HG03280 (cell line): Measurements from ENCODE around the gene STARD13.

ENCODE experiments used
- ATAC-seq: cut with Tn5 transposase; IDR thresholded peaks from one replicate; pipeline ENCODE4 v1.9.1; 2021; ENCODE audit warnings: mild to moderate bottlenecking, moderate library complexity; ENCODE audit not compliant: unreplicated experiment

The STARD13 gene

DNA sequence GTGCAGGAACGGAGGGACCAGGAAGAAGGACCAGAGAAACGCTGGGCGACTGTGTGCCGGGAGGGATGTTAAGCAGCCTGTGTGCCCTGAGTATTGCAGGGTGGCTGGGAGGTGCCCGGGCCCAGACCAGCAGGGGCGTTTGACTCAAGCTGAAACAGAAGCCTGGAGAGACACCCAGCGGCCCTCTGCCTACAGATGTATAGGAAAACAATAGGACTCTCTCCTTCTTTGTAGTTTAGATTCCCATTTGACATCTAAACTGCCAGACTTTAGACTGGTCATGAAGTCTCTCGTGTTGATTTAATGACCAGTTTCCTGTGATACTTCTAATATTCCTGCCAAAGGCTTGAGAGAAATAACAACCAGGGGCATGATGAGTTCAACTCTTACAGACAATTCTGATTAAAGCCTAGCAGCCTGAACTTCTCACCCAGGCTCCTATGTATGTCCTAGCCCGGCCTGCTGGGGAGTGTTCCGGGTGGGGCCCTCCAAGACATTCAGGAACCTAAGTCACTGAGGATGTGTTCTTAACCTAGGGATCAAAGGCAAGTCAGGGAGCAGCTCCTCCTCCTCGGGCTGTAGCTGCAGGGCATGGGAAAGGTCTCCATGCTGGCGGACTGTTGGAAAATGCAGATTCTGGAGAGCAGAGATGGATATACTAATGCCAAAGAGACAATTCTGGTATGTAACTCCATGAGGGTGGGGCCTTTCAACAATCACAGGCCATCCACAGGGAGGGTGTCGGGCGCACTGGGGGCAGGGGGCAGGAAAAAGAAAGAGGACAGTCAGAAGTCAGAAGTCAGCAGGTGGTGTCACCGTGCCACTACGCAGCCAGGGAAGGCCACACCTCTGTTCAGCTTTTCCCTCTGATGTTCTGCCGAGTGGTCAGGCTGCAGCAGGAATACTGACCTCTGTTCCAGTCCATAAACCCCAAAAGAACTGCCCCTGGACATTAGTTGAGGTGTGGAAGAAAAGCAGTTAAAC, 131.8 kb downstream of the STARD13 start:
- no peak for ATAC-seq

DNA sequence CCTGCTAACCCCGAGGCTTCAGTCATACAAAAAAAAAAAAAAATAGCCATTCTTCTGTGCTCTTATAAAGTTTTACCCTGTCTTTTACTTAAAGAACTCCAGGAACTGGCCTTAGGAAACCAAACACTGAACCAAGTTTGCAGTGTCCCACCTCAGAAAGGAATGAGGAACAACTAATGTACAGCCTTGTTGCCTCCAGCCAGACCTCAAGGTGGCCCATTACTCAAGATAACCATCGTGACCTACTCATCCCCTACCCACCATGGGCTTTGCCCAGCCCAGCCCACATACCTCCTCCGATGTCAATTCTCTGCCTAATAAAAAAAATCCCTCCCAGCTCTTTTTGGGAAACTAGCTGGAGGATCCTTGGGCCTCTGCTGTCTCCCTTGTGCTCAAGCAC, 133.2 kb downstream of the STARD13 start:
- ATAC-seq = no peak

- no peak for ATAC-seq
These were observed 134.9 kb downstream of the STARD13 start for GRCh38 chr13:33150662-33151061.

DNA sequence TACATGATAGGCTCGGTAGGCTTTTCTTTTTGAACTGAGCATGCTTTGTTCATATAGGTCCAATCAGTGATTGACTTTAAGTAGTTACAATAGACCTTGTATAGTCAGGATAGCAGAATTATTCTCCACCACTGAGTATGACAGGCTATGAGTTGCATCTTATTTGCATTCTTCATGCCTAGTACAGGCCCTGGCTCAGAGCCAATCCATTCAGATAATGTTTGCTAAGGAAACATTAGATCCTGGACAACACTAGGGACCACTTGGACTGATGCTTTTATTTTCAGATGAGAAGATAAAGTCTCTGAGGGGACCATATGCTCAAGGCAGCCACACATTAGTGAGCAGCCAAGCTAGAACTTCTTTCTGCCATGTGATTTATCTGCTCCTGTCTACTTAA, 135.4 kb downstream of the STARD13 start:
- ATAC-seq = no peak

- no peak for ATAC-seq
These were observed 137.7 kb downstream of the STARD13 start for GRCh38 chr13:33147832-33148231.

DNA sequence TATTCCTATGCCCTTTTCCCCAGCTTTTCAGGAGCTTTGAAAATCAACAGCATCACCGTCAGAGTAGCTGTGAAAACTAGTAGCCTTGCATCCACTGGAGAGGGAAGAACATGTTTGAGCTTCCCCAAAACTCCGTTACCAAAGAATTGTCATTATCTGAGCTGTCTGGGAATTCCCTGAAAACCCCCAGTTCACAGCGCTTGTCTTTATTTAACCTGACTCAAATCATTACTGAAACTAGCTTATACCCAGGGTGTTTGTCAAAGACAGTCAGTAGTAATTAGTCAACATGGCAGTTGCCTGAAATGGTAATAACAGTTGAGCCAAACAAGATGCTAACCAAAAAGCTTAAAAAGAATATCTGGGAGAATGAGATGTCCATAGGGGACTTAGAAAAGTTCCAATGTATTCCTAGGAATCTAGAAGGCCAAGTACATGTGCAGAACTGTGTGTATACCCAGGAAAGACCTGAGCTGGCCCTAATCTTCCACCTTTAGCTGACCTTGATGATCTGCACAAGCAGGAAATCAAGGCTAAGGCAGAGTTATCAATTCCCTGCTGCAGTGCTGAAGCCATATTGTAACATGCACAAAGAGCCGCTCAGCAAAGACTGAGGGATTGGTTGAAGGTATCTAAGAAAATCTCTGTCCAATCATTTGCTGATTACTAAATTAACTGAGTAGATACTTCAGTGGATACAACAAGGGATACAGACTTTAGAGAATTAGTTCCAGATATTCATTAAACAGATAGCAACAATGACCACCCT, 138.5 kb downstream of the STARD13 start:
- peak; percentile 81 for ATAC-seq

DNA sequence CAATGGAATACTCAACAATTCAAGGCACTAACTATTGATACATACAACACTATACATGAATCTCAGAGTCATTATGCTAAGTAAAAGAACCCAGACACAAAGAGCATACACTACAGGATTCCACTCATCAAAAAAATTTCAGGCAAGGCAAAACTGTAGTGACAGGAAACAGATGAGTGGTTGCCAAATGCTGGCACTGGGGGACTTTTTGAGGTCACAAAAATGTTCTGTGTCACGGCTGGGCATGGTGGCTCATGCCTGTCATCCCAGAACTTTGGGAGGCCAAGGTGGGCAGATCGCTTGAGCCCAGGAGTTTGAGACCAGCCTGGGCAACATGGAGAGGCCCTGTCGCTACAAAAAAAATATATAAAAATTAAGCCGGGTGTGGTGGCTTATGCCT, 139.9 kb downstream of the STARD13 start:
- ATAC-seq = no peak

DNA sequence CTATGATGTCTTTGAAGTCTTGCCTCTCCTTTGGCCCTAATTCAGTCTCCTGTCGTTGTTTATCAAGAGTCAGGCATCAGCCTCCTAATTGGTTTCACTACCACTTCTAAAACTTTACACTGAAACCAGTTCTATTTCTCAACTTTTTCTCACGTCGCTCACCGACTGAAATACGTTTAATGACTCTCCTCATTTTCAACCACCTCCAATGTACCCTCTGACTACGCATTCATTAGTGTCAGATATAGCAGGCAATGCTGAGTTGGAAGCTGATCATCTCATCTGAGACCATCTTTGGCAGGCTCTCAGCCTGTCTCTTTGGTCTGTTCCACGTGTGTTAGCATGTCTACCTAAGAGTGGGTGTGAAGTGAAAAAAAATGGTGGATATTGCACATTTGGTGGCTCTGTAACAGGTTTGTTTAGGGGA, 141.2 kb downstream of the STARD13 start:
- no peak for ATAC-seq

- ATAC-seq = no peak
These were observed 145.6 kb downstream of the STARD13 start for GRCh38 chr13:33139780-33140535.

GRCh38 chr13:33139184-33139583, 146.4 kb downstream of the STARD13 start:
- ATAC-seq = no peak

GRCh38 chr13:33138441-33138840, 147.1 kb downstream of the STARD13 start:
- no peak for ATAC-seq

- ATAC-seq = no peak
These were observed 147.8 kb downstream of the STARD13 start for GRCh38 chr13:33137721-33138120.

- ATAC-seq = no peak
These were observed 150.5 kb downstream of the STARD13 start for GRCh38 chr13:33135097-33135496.

- ATAC-seq = no peak
These were observed 151.3 kb downstream of the STARD13 start for GRCh38 chr13:33134213-33134612.

DNA sequence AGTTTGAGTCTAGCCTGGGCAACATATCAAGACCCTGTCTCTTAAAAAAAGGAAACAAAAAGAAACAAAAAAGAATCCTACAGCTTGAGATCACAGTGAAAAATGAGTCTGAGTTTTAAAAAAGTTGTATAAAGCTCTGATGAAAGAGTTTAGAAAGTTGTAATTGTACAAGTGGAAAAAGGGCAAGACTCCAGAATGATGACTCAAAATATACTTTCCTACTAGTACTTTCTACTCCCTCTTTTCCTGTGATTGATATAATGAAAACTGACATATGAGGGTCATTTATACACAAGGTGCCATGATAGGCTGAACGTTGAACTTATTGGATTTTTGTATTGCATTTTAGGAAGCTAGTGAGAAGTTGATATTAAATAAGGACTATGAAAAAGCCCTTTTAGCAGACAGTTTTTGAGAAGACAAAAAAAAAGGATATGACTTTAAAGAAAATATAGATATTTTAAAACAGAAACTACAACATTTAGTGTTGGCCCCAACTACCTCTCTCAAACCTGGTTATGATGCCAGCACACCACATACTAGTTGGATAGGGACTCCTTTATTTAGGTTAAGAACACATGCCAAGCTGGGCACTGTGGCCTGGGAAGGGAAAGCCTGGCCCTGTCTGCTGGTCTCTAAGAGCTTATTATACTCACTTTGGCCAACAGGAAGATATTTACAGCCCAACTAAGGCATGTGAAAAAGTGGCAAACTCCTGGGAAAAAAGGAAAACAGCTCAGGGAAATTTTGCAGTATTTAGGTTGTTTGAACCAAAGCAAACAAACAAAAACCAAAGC, 152.7 kb downstream of the STARD13 start:
- ATAC-seq = no peak

- no peak for ATAC-seq
These were observed 155.7 kb downstream of the STARD13 start for GRCh38 chr13:33129886-33130285.

- no peak for ATAC-seq
These were observed 156.3 kb downstream of the STARD13 start for GRCh38 chr13:33129094-33129832.

DNA sequence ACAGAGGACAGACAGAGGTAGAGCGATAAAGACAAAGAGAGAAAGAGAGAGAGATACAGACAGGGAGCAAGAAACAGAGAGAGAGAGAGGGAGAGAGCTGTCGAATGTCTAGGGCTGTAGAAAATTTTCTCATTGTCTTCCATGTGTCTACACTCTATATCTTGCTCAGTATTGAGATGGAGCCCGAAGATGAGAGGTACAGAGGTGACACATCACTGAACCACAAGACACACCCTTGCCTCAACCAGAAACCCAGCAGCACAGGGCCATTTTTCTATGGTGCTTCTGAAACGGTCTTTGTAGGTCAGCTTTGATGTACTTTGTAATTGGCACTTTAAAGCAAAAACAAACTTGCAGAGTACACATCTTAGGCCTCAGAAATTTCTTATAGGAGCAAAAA, 157.4 kb downstream of the STARD13 start:
- no peak for ATAC-seq

DNA sequence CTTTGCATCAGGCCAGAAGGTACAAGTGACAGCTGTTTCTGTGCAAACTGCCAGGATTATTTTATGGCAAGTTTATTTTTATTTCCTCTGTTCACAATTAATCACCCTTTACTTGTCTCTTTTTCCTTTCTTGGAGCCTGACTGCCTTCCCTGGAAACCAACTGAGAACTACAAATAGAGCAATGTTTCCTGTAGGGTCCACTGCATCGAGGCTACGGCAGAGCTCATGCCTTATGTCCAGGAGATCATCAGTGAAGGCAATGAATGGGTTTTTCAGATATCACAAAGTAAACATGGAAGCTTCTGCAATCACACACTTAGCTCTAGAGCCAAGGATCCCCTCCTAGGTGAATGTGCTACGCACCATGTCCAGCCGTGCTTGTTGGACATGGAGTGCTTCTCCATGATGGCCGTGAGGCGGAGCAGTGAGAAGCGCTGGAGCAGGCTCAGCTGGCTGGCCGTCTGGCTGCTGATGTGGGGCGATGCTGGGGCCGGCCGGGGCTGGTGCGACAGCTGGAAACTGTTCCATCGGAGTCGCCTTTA, 158.5 kb downstream of the STARD13 start:
- no peak for ATAC-seq
